GOT3 (cell line): Measurements from ENCODE around the gene LCN9.

Experiments used
- DNase-seq: peaks from one replicate; lab custom pipeline; 2025; ENCODE audit warnings: mixed read lengths; lab: John Stamatoyannopoulos, UW

The LCN9 gene

DNA sequence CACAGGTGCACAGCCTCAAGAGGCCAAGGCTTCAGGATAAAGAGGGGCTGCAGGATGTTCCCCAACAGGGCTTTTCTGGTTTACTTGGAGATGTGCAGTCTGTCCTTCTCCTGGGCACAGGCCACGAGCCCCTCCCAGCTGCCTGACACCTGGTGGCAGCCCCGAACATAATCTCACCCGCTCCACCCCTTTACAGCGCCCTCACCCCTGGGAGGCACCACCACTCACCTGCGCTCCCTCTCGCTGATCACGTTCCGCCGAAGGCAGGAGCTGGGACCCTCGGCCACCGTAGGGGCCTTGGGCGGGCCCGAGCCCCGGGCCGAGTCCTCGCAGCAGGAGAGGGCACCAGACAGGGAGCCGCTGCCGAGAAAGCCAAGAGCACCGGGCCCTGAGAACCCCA lies 35.7 kb downstream of the LCN9 start:
- no peak for DNase-seq

- no peak for DNase-seq
Measured at GRCh38 chr9:135699440-135699839, 36.3 kb downstream of the LCN9 start, which contains the start of gene SOHLH1. Gene SOHLH1, minus strand, starts transcription at chr9:135699481. Its CDS starts 14 bp downstream, at chr9:135699467.

DNA sequence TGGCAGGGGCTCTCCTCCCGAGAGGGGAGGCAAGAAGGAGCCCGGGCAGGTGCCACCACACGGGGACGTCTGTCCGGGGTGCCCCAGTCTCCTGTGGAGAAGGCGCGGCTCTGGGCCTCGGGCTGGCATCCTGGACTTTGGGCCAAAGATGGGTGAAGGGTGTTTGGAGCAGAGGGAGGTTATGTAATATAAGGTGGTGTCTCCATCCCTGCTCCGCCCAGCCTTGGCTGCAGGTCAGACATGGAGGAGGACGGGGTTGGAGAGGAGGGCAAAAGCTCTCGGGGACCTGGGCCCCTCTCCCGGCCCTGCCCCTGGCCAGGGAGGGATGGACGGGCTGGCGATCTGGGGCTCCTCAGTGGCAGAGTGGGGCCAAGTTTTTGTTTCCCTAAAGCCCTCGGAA lies 37.4 kb downstream of the LCN9 start:
- no peak for DNase-seq

DNA sequence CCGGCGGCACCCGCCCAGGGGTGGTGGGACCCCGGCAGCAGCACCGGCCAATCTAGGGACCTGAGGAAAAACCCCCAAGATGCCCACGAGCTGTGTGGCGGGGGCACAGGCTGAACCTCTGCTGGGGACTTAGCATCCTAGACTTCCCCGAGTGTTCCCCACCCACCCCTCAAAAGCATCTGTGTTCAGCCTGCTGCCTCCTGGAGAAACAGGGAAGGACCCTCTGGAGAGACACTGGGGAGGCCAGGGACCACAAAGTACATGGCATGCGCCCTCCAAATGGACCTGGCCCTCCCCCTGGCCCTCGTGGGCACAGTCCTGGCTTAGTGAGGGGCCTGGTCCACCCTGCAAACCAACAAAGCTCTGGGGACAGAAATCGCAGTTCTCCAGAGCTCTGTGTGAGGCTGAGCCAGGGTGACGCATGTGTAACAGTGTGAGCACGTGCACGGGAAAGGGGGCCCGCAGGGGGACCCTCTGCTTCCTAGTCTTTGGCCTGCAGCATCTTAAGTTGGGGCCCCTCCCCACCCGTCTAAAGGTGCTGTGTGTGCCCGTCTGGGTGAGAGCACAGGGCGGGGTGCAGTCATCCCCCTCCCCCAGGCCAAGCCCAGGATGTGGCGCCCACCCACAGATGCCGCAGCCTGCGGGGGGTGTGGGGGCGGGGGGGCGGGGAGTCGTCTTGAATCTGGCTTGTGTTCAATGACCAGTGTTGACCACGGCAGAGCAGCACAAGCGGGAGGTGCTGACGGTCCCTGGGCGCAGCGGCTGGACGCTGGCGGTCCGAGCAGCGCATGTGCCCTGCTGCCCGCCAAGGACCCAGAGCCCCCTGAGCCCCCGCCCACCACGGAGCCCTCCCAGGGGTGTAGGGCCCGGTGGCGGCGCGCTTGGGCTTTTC lies 38.2 kb downstream of the LCN9 start:
- DNase-seq: no peak

DNA sequence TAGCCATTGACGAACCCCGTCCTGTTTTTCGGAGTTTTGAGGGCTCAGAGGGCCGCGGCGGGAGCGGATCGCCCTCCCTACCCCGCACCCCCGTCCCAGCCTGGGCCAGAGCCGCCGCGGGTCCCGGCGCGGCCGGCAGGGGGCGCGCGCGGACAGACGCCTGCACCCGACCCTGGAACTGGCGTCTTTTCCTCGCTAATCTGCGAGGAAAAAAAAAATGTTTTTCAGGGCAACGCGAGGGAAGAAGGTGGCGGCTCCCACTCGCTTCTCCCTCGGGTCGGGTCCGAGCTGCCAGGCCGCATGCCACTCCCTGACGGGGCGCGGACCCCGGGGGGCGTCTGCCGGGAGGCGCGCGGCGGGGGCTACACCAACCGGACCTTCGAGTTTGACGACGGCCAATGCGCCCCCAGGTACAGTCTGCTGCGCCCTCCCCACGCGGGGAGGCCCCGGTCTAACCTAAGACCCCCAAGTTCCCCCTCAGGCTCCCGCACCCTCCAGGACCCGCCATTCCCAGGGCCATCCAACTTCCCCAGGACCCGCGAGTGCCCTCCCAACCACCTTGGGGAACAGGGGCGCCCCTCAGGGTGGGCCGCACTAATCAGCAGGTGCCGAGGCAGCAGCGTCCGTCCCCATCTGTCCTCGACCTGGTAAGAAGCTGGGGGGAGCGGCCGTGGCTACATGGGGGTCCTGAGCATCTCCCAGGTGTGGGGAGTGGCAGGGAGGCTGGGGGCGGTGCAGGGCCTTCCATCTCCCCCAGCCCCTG lies 39.0 kb downstream of the LCN9 start, which contains the start of gene KCNT1:
Gene KCNT1, plus strand, starts transcription at position 227 of the 763 bp plus-strand sequence. Its CDS starts 74 bp downstream, at position 301.
- DNase-seq: no peak

DNA sequence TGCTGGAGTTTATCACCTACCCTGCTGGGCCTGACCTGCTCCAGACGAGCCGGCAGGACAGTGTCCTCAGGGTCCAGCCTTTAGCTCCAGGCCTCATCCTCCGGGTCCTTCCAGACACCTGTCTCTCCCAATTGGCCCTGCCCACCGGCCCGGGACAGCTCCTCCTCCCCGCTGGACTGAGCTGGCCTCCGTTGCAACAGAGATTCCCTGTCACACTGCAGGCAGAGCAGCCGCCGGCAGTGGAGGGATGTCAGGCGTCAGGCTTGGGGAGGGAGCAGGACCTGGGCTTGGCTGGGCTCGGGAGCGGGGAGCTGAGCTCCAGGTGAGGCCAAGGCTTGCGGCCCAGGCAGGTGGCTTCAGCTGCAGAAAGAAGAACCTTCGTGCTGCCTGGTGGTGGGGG lies 40.6 kb downstream of the LCN9 start:
- no peak for DNase-seq

DNA sequence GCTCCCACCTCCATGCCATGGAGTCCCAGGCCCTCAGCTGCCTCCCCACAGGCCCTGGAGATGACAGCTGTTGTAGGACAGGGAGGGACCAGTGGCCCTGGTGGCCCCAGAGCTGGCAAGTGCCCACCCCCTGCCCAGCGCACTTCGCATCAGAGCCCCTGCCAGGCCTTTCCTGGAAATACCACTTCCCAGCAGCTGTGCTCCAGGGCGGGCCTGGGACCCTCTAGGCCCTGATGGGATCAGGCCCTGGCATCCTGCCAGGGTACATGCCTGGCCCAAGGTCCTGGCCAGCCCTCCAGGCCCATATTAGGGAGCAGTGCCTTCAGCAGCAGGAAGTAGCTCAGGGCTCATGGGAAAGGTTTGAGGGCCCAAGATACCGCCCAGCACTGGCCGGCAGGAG lies 41.4 kb downstream of the LCN9 start:
- DNase-seq: no peak

- no peak for DNase-seq
Measured at GRCh38 chr9:135705376-135705775, 42.3 kb downstream of the LCN9 start.

- DNase-seq: no peak
Measured at GRCh38 chr9:135706288-135706687, 43.2 kb downstream of the LCN9 start.

- DNase-seq: no peak
Measured at GRCh38 chr9:135707252-135708138, 44.4 kb downstream of the LCN9 start.

DNA sequence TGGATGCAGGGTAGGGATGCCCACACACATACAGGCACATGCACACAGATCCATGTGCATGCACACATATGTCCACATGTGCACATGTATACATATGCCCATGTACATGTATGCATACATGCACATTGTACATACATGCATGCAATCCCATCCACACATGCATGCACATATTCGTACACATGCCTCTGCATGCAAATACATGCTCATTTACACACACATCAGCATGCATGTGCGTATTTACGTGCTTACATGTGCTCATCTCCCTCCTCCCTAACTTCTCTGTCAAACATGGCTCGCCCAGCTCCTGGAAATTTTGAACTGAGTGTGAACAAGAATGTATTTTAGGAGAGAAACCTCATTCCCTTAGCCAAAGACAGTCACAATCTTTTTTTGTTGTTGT lies 45.1 kb downstream of the LCN9 start:
- DNase-seq: no peak

DNA sequence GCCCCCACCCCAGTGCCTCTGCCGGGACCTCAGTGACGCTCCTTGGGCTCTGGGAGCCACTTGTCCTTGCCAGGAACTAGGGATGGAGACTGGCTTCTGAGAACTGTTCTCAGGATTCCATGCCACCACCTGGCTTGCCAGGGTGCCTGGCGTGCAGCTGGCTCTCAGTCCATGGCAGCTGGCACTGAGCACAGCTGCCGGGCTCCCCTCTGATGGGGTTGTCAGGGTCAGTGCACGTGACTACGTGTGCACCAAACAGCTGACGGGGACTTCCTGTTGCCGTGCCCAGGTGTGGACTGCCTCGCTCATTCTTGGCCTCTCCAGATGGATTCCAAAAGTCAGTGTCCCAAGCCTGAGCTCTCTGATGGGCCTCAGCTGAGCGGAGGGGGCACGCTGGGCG lies 48.3 kb downstream of the LCN9 start:
- no peak for DNase-seq

DNA sequence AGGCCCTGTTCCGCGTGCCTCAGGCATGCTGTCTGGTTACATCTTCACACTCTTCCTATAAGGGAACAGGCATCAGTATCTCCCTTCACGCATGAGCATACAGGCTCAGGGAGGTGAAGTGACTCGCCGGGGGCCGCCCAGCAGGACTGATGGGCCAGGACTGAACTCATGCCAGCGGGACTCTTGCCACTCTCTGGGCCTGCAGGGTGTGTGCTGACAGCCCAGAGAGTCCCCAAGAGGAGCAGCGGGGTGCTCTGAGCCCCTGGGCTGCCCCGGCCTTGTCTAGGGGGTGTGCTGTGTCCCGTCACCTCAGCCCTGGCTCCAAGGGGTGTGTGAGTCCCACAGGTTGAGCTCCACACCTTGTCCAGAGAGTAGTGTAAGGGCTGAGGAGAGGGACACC lies 48.8 kb downstream of the LCN9 start:
- DNase-seq: no peak

GRCh38 chr9:135712613-135713295 lies 49.6 kb downstream of the LCN9 start:
- no peak for DNase-seq

DNA sequence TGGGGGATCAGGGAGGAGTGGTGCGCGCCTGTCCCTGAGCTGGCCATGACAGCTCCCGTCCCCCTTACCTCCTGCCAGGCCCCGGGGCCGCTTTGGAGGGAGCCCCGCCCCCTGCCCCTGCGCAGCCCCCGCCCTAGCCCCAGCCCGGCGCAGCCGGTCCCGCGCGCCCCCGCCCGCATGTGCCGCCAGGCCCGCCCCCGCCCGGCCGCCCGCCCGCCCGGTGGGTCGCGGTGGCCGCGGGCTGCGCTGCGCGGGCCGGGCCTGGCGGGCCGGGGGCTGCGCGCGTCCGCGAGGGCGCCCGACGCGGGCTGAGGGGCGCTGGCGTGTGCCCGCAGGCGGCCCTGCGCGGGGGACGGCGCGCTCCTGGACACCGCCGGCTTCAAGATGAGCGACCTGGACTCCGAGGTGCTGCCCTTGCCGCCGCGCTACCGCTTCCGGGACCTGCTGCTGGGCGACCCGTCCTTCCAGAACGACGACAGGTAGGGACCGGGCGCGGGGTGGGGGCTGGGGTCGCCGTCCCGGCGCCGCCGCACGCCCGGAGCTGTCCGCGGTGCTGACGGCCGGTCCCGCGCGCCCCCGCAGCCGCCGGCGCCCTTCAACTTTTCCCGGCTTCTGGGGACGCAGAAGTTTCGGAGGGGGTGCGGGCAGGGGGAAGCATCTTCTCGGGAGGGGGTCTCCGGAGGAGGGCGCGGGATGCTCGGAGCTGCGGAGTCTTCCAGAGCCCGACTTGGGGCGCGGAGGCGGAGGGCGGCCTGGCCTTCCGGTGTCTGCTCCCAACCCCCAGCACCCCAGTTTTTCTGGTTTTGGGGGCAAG lies 51.3 kb downstream of the LCN9 start:
- no peak for DNase-seq

DNA sequence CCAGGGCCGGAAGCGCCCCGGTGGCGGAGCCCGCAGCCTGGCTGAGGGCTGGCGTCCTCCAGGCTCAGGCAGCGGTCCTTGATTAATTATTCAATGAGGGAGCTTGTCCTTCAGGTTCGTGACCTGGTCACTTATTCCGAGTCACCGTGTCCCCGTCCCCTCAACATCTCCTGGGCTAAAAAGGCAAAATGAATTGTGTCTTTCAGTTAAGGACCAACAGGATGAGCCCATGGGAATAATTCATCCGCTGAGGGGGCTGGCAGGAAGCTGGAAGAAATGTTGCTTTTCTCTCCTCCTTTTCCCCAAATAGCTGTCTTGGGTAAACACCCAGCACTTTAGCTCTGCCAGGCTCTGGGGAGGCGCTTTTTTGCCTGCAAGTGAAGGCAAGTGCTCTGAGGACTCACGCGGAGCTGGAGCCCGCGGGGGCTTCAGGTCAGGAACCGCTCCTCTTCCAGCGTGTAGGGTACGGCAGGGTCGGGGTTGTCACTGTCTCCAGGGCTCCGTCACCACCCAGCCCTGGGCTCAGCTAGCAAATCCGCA lies 52.0 kb downstream of the LCN9 start:
- DNase-seq: no peak

DNA sequence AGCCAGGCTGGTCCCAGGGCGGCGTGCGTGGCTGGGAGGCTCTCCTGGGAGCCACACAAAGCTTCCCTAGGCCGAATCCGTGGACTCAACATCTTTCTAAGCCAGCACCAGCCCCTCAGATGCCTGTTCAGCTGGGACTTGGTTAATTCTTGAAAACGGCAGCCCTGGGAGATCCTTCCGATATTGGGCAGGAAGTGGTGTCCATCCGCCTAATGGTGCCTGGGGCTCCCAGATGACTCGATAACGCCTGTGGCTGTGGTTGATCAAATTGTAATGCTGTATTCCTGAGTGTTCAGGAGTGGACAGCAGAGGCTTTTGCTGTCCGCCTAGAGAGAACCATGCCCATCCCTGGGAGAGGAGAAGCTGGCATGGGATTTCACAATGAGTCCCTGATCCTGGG lies 52.9 kb downstream of the LCN9 start:
- DNase-seq: no peak
